Activated T-cell treated with anti-CD3 and anti-CD28 coated beads for 1 hour (primary cell): ENCODE data around the gene ZC3H15.
"Not testable (repeated sequence)": the region's sequence is repeated elsewhere in the genome, so short reads cannot be mapped to it uniquely, and the experiment has no call there.

Source experiments
- DNase-seq: peaks from one replicate; pipeline ENCODE4 v3.0.0-alpha.2; 2020; ENCODE audit warnings: low read depth

The ZC3H15 gene

DNA sequence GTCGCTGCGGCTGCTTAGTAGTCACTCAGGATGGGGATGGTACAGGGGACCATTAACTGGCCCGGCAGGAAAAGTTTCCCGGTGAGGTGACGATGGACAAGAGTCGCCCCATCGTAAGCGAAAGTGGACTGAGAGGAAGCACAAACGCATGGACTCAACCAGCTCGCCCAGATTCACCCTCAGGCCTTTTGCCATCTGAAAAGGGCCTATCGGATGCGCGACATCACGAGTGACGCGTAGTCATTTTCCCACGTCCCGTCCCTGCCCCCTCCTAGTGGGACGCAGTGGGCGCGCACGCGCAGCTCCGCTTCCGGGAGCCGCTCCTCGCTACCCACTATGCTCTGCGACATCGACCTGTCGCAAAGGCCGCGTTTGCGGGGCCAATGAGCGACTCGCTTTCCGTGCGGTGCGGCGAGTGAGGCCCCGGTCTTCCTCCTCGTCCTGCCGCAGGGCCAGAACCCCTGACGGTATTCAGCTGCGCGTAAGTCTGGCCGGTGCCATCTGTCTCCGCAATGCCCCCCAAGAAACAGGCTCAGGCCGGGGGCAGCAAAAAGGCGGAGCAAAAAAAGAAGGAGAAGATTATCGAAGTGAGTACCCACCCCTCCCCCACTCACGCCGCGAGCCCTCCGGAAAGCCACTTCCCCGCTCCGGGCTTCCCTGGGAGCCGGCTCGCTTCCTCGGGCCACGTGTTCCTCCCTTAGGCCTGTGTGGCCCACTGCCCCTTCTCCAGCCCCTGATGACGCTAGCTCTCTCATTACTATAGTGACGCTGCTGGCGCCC lies at the start of gene ZC3H15:
Gene ZC3H15 (plus strand): TSS at position 390 of the 780 bp plus-strand sequence. CDS start 123 bp downstream, at position 513.
- peak; percentile 90 for DNase-seq

DNA sequence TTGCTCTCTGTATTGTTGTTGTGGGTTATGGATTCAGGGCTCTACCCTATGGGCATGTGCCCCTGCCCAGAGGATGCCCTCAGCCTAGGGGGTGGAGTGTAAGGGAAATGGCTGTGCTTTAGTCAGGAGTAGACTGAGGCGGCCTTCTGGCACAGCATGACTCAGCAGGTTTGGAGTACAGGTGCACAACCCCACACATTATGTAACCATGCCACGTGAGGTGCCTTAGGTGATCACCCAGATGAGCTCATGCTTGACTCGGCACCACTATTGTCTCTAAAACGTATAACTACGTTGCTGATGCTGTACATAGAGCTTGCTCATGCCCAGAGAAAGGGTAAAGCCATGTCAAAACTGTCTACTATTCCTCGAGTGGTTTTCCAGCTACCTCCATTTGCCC lies 48.3 kb upstream of the ZC3H15 start:
- no peak for DNase-seq

DNA sequence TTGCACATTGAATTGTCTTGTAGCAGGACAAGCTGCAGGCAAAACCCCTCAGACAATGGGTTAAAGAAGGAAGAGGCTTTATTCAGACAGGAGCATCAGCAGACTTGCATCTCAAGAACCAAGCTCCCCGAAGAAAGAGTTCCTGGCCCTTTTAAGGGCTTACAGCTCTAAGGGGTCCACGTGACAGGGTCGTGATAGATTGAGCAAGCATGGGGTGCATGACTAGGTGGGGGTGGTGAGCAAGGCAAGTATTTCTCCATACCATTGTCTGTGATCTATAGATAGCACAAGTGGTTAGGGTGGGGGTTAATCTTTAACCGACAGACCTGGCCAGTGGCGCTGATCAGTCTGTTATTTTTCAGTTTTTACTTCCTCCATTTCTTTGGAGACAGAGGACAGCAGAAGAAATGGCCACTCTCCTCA lies 46.4 kb upstream of the ZC3H15 start:
- DNase-seq: not testable (repeated sequence)

DNA sequence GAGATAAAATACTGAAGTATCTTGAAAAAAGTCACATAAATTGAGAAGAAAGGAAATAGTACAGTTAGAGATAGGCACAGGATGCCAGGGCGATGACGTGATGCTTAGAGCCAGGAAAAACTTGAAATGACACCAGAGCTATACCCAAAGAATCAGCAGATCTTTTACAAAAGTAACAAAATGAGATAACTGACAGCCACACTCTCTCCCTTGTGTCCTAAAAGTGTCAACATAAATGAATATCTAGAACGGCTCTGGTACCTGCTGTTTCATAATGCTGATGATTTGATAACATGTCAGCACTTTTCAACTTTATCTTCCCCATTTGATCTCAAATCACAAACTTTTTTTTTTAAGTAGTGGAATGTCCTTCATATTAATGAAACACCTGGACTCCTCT lies 45.6 kb upstream of the ZC3H15 start:
- DNase-seq: no peak

DNA sequence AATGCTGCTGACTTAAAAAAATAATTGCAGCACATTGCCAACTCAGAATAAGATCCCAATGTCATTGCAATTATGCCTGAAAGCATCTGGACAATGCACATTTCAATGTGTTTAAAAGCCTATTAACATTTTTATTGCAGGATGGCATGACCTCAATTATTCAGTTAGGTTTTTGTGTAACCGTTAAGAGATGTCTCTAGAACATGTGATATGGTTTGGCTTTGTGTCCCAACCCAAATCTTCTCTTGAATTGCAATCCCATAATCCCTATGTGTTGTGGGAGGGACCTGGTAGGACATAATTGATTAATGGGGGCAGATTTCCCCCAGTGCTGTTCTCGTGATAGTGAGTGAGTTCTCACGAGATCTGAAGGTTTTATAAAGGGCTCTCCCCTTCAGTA lies 43.2 kb upstream of the ZC3H15 start:
- no peak for DNase-seq

DNA sequence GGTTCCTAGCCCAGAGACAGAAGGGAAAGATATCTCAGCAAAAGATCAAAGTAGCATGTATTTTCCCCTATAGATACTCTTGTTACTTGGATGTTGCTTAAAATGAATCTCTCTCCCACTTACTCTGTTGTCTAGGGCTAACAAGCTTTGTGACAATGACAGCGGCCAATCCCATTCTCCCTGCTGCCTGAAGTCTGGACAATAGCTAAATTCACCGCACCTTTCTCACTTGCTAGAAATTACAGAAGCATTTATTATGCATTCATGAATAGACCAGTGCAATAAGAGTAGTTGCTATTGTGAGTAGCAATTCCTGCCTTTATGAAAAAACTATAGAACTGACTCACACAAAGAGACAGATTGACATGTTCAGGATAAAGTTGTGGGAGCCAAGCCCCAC lies 42.2 kb upstream of the ZC3H15 start:
- no peak for DNase-seq

DNA sequence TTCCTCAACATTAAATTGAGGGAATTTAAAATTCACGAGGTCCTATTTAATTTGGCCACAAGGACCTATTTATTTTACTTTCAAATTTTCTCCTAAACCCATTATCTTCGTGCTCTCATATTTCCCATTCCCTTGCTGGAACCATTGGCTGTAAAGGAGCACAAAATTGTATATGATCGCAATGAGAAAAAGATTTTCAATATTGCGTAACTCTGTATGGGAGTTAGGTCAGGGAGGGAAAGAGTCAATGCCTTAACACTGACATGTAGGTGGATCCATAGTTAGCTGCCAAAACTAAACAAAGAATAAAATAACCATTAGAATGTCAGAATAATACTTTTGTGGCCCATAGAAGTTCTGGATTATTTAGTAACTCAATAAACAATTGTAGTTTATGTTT lies 40.6 kb upstream of the ZC3H15 start:
- DNase-seq: no peak

DNA sequence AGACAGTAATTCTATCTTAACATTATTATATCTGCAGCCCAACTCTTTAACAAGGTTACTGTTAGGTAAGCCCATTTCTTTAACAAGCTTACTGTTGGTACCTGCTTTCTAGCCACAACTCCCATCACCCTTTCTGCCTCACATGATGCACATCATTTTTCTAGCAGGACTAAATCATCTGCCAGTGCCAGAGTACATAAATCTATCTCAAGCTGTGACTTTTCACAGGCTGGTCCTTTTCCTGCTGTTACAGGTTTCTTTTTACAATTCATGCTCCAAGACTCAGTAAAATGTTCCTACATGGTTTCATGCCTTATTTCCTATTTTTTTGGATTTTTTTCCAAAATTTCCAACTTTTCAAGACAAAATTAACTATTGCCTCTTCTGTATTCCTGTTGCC lies 30.4 kb upstream of the ZC3H15 start:
- no peak for DNase-seq

DNA sequence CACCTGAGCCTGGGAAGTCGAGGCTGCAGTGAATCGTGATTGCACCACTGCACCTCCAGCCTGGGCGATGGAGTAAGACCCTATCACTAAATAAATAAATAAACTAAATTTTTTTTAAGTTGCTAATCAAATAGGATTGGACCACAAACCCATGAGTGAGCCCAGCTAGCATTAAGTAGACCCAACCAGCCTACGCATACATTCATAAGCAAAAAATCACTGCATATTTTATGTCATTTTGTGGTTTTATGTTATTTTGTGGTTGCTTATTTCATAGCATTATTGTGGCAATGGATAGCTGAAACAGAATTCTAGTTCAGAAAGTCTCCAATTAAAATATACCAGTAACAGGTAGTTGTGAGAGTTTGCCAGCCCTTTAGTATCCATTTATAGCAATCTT lies 29.1 kb upstream of the ZC3H15 start:
- DNase-seq: no peak

DNA sequence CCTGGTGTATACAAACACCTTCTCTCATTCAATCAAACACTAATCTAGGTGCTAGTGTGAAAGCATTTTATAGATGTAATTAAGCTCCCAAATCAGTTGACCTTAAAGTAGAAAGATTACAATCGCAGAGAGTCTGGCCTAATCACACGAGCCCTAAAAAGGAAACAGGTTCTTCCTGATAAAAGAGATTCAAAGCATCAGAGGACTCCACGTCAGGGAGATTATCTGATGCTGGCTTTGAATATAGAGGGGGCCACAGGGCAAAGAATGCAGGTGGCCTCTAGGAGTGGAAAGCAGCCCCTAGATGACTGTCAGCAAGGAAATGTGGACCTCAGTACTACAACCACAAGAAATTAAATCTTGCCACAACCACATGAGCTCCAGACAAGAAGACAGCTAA lies 28.2 kb upstream of the ZC3H15 start:
- no peak for DNase-seq

DNA sequence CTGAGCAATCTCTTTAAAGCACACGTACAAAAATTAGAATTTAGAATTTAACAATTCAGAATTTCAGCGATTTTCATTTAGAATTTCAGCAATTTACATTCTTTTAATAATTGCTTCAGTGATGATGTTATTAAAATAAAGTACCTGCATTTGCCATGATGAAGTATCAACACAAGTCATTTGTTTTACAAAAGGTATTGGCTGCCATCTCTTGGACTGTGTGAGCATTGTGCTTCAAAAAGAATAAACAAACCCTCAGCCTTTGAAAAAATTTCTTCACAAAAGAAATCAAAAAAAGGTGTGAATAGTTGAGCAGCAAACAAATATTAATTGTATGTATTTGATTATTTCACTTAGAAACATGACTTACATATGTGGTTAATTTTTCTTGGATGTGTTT lies 27.1 kb upstream of the ZC3H15 start:
- DNase-seq: no peak

DNA sequence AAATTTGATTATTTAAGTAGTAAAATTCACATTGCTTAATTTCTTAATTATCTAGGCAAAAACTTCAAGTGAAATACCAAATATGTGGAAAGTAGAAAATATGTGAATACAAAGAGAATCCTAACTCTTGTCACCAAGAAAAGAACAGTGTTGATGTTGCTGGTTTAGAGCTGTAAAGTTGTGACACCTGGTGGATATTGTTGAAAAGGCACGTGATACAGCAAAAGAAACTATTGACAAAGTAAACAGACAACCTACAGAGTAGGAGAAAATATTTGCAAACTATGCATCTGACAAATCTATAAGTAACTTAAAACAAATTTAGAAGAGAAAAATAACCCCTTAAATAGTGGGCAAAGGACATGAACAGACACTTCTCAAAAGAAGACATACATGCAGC lies 25.6 kb upstream of the ZC3H15 start:
- DNase-seq: no peak

DNA sequence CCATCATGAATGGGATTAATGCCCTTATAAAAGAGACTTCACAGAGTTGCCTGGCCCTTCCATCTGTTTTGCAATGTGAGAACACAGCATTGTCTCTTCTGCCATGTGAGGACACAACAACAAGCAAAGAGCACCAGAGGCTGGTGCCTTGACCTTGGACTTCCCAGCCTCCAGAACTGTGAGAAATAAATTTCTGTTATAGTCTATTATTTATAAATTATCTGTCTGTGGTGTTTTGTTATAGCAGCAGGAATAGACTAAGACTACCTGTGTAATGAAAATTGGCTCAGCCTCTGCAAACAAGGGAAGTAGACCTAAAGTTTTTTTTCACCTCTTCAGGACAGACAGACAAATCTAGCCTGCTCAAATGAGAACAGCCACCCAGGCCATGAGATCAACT lies 19.3 kb upstream of the ZC3H15 start:
- no peak for DNase-seq

DNA sequence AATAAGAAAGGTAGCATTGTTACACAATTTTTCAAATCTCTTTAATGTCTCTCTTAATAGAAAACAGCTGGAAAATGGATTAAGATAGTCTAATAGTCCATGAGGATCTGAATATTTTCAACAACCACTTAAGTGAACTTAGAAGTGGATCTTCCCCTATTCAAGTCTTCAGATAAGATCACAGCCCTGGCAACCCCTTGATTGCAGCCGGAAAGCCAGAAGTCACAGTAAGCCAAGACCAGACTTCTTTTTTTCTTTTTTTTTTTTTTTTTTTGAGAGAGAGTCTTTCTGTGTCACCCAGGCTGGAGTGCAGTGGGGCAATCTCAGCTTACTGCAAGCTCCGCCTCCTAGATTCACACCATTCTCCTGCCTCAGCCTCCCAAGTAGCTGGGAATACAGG lies 18.6 kb upstream of the ZC3H15 start:
- DNase-seq: no peak

DNA sequence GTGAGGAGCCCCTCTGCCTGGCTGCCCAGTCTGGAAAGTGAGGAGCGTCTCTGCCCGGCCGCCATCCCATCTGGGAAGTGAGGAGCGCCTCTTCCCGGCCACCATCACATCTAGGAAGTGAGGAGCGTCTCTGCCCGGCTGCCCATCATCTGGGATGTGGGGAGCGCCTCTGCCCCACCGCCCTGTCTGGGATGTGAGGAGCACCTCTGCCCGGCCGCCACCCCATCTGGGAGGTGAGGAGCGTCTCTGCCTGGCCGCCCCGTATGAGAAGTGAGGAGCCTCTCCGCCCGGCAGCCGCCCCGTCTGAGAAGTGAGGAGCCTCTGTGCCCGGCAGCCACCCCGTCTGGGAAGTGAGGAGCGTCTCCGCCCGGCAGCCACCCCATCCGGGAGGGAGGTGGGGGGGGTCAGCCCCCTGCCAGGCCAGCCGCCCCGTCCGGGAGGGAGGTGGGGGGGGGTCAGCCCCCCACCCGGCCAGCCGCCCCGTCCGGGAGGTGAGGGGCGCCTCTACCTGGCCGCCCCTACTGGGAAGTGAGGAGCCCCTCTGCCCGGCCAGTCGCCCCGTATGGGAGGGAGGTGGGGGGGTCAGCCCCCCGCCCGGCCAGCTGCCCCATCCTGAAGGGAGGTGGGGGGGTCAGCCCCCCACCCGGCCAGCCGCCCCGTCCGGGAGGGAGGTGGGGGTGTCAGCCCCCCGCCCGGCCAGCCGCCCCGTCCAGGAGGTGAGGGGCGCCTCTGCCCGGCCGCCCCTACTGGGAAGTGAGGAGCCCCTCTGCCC lies 13.2 kb upstream of the ZC3H15 start:
- DNase-seq: not testable (repeated sequence)

DNA sequence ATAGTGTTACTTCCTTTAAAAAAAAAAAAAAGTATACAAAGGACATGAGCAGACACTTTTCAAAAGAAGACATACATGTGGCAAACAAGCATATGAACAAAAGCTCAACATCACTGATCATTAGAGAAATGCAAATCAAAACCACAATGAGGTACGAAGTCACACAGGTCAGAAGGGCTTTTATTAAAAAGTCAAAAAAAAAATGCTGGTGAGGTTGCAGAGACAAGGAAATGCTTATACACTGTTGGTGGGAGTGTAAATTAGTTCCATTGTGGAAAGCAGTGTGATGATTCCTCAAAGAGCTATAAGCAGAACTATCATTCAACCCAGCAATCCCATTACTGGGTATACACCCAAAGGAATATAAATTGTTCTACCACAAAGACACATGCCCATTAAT lies 11.8 kb upstream of the ZC3H15 start:
- DNase-seq: not testable (repeated sequence)

DNA sequence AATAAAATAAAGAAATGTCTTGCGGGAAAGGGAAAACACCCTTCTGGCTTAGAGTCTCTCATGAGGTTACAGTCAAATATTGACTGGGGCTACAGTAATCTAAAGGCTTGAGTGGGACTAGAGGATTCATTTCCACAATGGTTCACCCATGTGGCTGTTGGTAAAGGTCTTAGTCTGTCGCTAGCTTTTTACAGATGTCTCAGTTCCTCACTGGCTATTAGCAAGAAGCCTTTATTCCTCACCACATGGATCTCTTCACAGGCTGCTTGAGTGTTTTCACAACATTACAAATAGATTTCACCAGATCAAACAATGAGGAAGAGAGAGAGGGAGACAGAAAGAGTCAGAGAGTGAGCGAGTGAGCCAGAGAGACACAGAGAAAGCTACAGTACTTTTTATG lies 8.3 kb upstream of the ZC3H15 start:
- DNase-seq: no peak

DNA sequence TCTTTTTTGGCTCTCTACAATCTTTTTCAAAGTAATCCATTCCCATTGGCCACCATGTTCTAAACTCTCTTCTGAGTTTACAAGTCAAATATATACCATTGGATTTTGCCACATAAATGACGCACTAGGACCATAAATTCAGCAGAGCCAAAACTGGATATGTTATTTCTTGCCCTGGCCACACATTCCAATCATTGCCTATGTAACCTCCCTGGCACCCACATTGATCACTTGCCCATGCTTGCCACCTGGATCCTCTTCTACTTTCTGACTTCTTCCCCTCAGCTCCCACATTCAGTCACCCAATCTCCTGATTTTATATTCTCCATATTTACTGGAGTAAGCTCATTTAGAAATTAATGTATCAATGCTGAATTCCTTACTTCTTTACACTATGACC lies 5.1 kb upstream of the ZC3H15 start:
- no peak for DNase-seq

DNA sequence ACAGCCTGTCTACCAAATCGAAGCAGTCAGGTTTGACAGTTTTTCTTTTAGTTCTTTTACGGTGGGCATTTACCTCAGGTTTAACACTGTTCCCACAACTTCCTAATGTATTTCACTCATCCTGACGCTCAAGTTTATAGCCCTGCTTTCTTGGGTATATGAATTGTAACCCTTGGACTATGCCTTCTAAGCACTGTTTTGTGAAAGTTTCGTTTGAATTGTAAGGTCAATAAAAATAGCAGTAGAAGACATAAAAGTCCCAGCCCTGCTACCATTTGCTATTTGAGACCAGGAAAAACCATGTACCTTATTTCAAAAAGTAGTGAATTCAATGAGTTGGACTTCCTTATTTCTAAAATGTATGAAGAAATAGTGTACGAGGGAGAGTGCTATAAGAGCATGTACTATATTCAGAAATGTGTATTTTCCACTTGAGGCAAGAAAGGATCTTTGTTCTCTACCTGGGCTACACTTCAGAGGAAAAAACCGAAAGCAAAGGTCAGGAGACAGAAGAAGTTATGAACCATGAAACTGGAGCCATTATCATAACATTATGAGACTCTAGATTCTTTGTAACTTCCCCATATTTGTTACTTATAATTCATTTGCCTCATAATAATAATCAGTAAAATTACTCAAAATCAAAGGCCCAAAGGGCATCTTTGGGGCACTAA lies 1.9 kb upstream of the ZC3H15 start:
- no peak for DNase-seq

DNA sequence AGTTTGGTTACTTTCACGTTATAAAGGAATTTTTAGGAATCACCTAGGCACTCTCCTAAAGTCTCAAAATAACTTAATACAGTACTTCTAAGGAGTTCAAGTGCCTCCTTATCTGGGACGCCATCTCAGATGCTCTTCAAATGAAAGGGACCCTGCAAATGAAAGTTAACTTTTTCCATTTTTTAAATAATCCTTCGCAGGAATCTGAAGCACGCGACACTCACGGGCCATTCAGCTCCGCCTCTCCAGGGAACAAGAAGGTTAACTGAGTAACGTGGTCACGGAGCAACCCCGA lies 537 bp upstream of the ZC3H15 start:
- no peak for DNase-seq

DNA sequence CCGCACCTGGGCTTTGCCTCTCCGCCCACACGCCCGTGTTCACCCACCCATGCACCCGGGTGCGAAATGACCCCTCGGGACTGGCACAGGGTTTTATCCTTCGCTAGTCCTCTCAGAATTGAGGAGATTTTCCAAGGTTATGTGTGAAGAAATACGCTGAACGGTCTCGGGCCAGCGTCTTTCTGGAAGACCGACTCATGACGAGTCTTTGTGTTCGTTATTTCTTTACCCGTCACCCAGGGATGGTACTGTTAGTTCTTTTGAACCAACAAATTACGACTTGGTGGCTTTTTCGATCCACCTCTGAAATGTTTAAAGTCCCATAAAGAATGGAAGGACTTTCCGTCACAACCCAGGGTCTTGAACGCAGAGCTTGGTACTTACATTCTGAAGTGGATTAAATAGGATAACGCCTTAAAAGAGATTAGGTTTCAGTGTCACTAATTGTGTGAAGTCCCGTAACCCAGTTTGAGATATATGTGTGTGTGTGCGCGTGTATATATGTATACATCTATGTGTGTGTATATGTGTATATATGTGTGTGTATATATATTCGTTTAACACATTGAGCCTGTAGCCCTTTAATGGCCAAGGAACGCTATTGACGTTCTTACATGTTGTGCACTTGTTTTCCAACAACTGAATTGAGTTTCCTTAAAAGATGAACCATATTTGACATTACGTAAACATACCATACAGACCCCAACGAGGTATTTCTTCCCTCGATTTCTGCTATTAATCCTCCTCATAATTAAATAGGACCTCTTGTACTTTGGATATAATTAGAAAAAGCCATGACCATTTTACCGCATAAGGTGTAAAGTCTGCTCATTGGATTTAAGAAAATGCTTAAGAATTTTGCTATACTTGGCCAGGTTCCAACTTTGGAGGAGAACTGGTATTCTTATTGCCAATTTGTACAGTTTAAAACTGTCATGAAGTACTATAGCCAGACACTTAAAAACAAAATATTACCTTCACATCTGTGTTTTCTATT lies 889 bp downstream of the ZC3H15 start:
- no peak for DNase-seq

DNA sequence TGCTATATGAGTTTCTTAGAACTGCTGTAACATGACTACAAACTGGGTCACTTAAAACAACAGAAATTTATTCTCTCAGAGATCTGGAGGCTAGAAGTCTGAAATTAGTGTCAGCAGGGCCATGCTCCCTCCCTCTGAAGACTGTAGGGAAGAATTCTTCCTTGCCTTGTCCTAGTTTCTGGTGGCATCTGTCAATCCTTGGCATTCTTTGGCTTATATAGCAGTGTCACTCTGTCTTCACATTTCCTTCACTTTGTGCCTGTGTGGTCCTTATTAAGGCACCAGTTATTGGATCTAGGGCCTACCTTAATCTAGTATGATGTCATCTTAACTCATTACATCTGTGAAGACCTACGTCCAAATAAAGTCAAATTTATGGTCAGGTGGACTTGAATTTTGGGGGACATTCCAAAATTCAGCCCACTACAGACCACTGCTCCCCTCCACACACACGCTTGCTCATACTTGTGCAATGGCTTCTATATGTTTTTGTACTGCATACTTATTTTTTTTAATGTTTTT lies 7.6 kb downstream of the ZC3H15 start:
- DNase-seq: no peak
